Measurements from ENCODE around the gene MRGPRG.
"Not testable (repeated sequence)": the region's sequence is repeated elsewhere in the genome, so short reads cannot be mapped to it uniquely, and the experiment has no call there.

Gene MRGPRG, protein sequence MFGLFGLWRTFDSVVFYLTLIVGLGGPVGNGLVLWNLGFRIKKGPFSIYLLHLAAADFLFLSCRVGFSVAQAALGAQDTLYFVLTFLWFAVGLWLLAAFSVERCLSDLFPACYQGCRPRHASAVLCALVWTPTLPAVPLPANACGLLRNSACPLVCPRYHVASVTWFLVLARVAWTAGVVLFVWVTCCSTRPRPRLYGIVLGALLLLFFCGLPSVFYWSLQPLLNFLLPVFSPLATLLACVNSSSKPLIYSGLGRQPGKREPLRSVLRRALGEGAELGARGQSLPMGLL

DNA sequence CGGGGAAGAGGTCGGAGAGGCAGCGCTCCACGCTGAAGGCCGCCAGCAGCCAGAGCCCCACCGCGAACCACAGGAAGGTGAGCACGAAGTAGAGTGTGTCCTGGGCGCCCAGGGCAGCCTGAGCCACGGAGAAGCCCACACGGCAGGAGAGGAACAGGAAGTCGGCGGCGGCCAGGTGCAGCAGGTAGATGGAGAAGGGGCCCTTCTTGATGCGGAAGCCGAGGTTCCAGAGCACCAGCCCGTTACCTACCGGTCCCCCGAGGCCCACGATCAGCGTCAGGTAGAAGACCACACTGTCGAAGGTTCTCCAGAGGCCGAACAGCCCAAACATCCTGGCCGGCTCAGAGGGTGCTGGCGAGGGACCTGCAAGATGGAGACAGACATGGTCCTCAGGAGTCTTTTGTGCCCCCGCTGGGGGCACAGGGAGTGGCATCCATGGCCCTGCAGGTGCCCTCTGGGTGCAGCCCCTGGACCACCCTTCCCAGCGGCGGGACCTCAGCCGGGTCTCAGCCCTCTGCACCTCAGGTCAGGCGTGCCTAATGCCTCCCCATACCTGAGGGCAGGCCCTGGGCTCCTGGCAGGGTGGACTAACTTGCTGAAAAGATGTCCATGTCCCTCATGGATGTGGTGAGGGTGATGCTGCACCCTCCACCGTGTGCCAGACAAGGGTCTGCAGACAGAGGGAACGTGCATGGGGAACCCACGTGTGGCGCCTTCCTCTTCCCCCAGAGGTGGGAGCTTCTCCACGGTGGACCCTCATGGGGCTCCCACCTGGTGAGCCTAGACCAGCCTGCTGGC, at the start of gene MRGPRG:
MRGPRG (minus strand) TSS at position 331 of the 798 bp plus-strand sequence; CDS start at position 331, 0 bp downstream.
- peak; percentile 30 for DNase-seq (ENCODE audit: low spot score)

DNA sequence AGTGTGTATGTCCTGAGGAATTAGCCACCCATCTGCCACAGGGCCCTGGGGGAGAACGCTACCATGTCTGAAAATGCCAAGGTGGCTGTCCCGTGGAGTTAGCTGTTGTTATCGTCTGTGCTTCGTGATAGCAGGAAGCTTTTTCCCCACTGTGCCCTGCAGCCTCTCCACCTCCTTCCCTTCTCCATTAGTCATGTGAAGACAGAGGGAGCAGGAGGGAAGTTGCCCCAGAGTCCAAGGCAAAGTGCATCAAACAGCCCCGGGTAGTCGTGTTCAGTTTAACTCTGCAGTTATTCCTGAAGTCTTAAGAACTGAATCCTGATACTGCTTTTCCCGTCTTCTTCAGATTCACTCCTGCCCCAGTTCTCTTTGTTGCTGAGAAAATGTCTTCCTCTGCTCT, 43.9 kb upstream of the MRGPRG start:
- DNase-seq (ENCODE audit: low spot score): not testable (repeated sequence)

DNA sequence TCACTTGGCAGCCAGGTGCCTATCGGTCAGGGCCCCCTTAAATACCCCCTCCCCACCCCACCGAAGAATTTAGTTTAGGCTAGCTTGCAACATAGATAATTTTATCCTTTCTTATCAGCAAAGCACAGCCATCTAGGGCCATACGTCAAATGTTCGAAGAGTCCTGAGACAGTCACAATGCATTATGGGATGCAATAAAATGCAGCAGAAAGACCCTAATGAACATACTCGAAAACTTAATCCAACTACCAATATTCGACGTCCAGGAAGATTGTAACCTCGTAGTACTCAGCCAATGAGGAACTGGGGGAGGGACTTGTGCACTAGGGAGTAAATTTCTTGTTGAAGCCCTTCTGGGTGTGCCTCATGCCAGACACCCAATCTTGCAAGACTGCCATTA, 43.2 kb upstream of the MRGPRG start:
- not testable (repeated sequence) for DNase-seq (ENCODE audit: low spot score)

DNA sequence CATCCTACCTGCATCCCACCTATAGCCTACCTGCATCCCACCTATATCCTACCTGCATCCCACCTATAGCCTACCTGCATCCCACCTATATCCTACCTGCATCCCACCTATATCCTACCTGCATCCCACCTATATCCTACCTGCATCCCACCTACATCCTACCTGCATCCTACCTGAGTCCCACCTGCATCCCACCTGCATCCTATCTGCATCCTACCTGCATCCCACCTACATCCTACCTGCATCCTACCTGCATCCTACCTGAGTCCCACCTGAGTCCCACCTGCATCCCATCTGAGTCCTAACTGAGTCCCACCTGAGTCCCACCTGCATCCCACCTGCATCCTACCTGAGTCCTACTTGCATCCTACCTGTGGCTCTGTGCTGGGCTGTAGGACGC, 38.9 kb upstream of the MRGPRG start:
- DNase-seq (ENCODE audit: low spot score): not testable (repeated sequence)

DNA sequence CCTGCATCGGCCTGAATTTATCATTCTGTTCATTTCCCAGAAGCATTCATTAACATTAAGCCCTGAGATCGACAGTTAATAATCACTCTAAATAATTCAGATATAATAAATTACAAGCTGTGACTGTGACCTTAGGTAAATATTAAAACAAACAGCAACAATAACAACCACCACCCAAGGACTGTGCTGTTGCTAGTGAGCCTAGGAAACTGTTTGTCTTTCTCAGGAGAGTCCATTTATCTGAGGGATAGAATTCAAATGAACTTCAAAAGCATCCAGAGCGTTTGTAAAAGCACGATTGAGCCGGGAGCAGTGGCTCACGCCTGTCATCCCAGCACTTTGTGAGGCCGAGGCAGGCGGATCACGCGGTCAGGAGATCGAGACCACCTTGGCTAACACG, 36.6 kb upstream of the MRGPRG start:
- not testable (repeated sequence) for DNase-seq (ENCODE audit: low spot score)

DNA sequence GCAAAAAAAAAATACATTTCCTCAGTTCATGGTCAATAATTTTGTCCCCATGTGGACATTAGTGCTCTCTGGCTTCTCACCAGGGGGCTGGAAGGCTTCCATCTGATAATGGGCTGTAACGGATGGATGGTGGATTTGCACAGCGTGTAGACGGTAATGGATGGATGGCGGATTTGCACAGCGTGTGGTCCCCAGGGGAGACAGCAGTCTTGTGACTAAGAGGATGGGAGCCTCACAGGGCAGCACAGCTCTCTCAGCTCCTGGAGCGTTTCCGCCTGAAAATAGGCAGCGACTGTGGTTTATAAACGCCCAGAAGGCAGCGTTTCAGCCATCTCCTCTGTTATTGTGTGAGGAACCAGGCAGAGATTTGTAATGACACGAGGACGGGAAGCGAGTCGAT, 36.2 kb upstream of the MRGPRG start:
- DNase-seq (ENCODE audit: low spot score): not testable (repeated sequence)

DNA sequence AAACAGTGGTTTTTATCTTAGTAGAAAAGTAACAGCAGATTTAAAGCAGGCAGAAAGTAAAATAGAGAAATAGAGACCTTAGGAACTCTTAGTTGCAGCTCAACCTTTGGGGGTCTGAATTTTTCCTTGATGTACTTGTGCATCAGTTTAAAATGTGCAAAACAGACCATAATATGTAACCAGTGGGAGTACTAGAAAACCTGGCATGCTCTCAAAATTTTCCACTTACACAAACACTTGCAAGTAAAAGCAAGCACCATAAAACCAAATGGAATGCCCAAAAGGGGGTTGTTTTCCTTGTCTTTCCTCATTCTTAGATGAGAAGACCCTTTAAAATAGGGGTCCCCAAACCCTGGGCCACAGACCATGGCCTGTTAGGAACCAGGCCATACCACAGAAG, 26.5 kb upstream of the MRGPRG start:
- DNase-seq (ENCODE audit: low spot score): no peak

DNA sequence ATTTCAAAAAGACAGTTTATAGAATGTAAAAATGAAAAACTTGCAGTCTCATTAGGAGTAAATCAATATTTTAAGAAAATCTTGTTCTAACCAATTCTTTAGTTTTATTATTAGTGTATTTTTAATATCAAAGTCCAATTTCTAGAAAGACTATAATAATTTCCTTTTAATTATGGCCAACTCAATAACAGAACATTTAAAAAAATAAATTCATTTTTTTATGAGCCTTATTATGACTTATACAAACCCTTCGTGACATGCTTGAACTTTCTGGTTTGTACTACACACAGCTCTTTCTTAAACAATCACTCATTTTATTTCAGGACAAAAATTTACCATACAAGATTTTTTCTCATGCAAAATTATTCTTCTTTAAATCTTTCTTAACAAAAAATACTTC, 25.3 kb upstream of the MRGPRG start:
- no peak for DNase-seq (ENCODE audit: low spot score)

DNA sequence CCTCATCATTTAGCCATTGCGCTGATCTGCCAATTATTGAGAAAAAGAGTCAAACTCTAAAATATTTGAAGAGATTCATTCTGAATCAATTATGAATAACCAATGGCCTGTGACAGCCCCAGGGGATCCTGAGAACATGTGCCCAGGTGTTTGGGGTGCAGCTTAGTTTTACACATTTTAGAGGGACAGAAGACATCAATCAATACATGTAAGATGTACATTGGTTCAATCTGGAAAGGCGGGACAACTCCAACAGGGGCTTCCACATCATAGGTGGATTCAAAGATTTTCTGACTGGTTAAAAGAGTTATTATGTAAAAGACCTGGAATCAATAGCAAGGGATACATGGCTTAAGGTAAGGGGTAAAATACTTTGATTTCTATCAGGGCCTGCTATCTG, 18.5 kb upstream of the MRGPRG start:
- no peak for DNase-seq (ENCODE audit: low spot score)

DNA sequence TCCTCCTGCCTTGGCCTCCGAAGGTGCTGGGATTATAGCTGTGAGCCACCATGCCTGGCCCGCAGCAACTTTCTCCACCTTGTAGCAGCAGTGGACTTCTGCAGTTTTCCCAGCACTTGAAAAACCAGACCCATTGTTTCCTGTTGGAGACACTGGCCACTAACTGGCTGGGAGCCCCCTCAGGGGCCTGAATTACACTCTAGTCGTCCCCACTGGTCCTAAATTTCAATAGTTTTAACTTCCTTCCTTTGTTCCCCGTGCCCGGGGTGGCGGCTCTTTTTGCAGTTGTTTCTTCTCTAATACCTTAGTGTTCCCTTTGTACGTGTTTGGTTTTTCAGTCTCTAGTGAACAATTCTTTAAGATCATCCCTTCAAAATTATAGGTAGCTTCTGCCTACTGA, 16.2 kb upstream of the MRGPRG start:
- DNase-seq (ENCODE audit: low spot score): no peak

DNA sequence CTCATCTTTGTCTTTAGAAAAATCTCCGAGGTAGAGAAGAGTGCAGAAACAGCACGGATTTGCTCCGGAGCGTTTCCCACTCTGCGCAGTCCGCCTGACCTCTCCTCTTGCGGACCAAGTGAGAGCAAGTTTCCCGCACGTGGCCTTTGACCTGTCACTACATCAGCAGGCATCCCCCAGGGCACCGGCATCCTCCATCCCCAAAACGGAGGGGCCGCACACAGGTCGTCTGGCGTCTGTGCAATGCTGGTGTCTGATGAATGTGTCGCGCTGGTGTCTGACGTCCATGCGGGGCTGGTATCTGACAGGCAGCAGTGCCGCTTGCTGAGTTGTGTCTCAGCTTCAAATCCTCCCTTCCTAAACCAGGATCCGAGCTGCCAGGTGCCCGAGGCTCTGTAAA, 14.3 kb upstream of the MRGPRG start:
- peak; percentile 18 for DNase-seq (ENCODE audit: low spot score)

DNA sequence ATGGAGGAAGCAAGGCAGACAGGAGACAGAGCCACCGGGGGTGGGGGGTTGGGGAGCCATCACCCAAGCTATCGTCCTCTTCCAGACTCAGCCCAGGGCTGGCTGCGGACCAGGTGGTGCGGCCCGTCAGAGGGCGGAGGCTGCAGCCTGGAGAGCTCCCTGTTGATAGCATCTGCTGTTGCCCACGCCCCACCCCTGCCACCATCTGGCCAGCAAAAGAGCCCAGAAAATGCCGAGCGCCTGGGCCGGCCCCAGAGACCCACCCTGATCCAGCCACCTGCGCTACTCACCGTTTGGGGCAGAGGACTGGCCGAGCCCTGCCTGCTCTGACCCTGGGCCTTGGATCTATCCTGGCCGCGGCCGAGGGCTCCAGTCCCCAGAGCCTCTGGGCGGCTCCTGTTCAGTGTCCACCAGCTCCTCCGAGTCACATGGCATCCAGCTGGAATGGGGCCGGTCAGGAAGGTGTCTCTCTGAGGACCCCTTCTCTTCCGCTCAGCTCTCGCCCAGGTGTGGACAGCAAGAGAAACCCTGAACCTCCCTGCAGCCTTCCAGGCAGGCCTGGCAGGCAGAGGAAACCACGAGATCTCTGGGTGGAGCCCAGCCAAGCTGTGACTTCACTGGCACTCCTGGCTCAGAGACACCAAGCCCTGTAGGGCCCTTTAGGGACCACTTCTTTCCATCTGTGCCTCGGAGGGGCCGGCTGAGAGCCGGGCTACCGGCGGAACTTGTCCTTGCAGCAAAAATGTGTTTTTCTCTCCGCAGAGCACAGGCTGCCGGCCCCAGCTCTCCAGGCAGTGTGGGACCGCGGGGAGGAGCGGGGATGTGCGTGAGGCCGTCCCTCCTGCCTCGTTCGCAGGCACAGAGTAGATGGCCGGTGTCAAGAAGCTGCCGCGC, 13.5 kb upstream of the MRGPRG start, which contains the start of gene MRGPRE:
MRGPRE (minus strand) TSS at position 567 of the 894 bp plus-strand sequence. CDS start 3,618 bp downstream, outside the sequence.
- DNase-seq (ENCODE audit: low spot score): peak; percentile 66

DNA sequence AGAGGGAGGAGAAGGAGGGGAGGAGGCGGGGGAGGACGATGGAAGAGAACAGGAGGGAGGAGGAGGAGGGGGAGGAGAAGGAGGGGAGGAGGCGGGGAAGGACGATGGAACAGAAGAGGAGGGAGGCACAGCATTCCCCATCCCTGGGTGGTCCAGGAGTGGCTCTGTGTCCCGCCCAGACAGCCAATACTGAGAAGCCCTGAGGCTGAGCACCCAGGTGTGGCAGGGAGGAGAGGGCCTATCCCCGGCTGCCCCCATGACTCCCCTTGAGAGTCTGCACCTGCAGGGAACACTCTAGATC, 12.9 kb upstream of the MRGPRG start:
- DNase-seq (ENCODE audit: low spot score): no peak

DNA sequence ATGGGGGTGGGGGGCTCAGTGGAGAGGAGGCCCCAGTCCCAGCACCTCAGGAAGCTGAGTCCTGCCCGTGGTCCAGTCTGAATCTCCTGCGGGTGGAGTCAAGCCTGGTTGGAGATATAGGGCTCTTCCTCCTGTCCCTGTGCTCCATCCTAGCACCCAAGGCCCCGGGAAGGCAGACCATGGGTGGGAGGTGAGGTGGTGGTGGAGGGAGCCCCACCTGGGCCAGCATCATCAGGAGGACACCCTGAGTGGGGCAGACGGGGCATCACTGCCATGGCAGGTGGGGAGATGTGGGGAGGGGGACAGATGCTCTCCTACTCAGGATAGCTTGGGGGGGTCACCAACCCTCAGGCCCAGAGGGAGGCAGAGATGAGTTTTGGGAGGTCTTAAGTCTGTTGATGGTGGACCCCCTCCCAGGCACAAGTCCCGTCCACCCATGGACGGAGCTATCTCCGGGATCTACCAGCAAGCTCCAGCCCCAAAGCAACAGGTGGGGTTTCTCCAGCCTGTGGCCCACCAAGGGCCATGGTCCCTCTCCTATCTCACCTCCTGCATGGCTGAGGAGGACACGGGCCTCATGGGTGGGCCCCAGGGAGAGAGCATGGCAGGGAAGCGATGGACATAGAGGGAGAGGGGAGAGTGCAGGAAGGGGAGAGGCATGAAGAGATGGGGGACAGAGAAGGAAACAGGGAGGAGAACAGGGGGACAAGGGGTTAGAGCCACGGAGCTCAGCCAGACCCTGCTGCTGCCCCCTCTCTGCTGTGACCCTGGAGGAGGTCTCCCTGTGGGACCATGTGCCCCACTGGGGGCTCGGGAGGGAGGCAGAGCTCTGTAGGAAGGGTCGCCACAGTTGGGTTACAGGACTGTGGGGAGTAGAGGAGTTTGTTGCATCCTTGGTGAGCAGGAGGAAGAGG, 12.3 kb upstream of the MRGPRG start:
- no peak for DNase-seq (ENCODE audit: low spot score)

DNA sequence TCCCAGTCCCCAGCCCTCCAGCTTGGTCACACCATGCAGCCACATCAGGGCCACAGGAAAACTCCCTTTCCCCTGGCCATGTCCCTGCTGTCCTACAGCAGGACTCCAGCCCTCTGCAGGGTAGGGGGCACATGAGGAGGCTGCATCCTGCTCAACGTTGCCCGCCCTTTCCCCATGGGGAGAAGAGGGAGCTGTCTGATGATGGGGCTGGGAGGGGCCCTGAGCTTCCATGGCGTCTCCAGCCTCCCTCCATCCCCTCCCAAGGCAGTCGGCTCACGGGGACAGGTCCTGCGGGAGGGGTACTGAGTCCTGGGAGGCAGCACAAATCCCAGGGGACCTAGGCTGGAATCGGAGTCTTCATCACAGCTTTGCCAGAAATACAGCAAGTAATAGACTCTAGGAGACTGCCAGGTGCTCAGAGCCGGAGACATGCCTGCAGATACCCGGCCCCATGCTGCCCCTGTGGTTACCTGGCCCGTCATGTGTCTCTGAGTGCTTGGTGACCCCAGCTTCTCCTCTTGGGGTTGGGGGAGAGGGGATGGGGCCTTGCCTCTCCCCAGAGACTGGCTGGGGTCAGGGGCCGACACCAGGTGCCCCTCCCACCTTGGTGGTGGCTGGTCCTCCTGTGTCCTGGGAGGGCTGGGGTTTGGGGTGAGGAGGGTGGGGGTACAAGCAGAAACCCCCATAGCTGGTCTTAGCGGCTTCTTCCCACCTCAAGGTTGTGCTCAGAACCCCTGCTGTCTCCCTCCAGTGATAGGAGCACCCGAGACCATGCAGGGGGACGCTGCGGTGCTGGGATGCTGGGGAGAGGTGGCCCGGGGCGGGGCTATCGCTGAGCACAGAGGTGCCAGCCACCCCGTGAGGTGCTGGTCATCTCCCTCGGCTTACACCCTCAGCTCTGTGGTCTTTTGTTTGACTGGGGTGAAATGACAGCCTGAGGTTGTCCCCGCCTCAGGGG, 11.3 kb upstream of the MRGPRG start:
- peak; percentile 22 for DNase-seq (ENCODE audit: low spot score)

DNA sequence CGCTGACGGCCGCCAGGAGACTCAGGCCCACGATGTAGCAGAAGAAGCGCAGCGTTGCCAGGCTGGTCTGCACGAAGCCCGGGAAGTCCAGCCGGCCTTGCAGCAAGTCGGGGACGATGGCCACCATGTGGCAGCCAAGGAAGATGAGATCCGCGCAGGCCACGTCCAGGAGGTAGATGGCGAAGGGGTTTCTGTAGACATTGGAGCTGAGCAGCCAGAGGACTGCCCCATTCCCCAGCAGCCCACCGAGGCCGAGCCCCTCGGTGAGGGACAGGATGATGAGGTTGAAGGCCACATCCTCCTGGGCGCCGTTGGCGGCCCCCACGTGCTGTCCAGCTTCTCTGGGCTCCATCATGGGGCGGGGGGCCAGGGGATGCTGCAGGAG, 9.8 kb upstream of the MRGPRG start:
- DNase-seq (ENCODE audit: low spot score): no peak

DNA sequence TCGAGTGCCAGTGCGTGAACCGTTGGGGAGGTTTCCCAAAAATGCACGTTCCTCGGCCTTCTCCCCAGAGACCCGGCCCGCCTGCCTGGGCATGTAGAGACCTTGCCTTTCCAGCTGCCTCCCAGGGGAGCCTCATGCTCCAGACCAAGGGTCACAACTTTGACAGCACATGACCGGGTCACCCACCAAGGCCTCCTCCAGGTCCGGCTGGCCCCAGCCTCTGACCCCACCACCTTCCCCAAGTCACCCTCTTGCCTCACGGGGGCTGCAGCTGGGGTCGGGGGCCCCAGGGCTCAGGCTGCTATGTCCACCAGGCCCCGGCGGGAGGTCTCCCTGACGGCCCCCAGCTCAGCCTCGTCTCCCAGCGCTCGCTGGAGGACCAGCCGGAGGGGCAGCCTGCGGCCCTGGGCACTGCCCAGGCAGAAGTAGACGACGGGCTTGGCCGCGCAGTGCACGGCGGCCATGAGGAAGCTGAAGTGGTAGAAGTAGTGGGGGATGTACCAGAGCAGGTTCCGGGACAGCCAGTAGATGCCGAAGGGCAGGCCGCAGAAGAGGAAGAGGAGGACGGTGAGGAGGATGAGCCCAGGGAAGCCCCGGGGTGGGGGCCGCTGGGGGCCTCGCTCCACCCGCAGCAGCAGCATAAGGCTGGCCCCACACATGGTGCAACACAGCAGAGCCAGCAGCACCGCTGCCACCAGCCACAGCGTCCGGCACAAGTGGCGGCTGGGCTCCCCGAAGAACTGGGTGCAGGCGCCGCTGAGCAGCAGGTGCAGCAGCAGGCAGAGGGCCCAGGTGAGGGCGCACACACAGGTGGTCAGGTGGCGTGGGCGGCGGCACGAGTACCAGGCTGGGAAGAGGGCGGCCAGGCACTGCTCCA, 9.2 kb upstream of the MRGPRG start:
- DNase-seq (ENCODE audit: low spot score): peak; percentile 17

DNA sequence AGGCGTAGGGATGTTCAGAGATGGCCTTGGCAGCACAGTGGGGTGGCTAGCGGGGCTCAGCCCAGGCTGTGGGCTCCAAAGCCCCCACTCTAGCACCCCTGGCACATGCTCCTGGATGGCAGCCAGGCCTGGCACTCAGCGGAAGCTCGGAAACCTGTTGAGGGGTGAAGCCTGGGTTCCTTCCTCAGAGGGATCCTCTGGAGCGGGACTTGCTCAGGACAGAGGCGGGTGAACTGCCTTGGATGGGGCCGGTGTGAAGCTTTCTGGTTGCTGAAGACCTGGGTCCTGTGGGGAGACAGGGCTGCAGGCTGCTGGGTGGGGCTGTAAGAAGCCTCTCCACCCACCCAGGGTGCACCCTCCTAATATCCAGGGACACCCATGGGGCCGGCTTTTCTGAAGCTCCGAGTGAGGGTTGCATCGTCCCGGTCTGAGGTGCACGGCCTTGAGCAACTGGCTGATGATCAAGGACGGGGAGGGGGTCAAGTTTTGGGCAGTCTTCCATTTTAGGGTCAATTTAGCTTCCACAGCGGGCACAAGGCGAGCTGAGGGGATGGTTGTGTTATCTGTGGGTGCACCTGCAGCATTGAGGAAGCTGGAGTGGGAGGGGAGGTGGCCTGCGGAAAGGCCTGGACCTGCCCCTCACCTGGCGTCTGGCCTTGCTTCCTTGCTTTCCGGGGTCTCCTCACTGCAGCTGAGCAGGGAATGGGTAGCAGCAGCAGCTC, 8.4 kb upstream of the MRGPRG start:
- DNase-seq (ENCODE audit: low spot score): no peak

Measured in D341Med (cell line).